IPS-20b (cell line): Measurements from ENCODE around the gene FARS2.
"Not testable (repeated sequence)": the region's sequence is repeated elsewhere in the genome, so short reads cannot be mapped to it uniquely, and the experiment has no call there.

Source experiments
- H3K27ac ChIP-seq: one replicate; pipeline ENCODE4 v1.5.1; 2013; ENCODE audit warnings: low read length
- H3K27me3 ChIP-seq: 2 replicates; pipeline ENCODE4 v1.6.1; 2013; ENCODE audit warnings: mild to moderate bottlenecking, low read length, inconsistent platforms; ENCODE audit not compliant: insufficient read depth
- H3K36me3 ChIP-seq: 2 replicates; pipeline ENCODE4 v1.6.1; 2013; ENCODE audit warnings: low read depth, mild to moderate bottlenecking, inconsistent platforms, low read length, moderate library complexity; ENCODE audit not compliant: insufficient read depth
- H3K4me1 ChIP-seq: 2 replicates; pipeline ENCODE4 v1.6.1; 2013; ENCODE audit warnings: mild to moderate bottlenecking, control low read depth, inconsistent platforms, low read length, moderate library complexity; ENCODE audit not compliant: insufficient read depth
- H3K4me3 ChIP-seq: 2 replicates; pipeline ENCODE4 v1.5.1; 2013; ENCODE audit warnings: mild to moderate bottlenecking, low read length, inconsistent platforms
- H3K9ac ChIP-seq: 2 replicates; pipeline ENCODE4 v1.6.1; 2013; ENCODE audit warnings: low read depth, mild to moderate bottlenecking, inconsistent platforms, low read length, moderate library complexity
- H3K9me3 ChIP-seq: 2 replicates; pipeline ENCODE4 v1.6.1; 2013; ENCODE audit warnings: mild to moderate bottlenecking, low read depth, low read length, inconsistent platforms; ENCODE audit not compliant: insufficient read depth

Gene FARS2

DNA sequence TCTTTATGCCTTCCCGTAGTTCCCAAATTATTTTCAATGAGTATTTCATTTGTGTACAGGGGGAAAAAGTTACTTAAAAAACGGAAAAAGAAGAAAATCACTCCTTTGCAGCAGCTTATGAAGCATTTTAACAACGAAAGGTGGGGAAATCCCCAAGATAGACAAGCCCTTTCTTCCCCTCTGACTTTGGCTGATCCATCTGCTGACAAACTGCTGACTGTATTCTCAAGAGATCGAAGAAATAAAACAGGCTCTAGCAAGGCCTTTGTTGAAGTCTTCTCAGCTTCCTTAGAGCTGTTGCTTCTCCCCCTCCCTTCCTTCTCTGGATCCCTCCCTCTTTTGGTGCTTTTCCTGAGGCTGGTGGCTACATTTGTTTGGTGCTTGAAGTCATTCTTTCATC, 420.2 kb downstream of the FARS2 start:
- H3K4me3 ChIP-seq = no peak overlapping the region
- H3K4me1 ChIP-seq = peaks cover 5% of the 10 kb centered on the region; the same call in 1 of the 2 replicates
- no peaks in the 10 kb centered on the region for H3K9me3 ChIP-seq
- H3K27ac ChIP-seq = no peak overlapping the region
- H3K27me3 ChIP-seq = no peaks in the 10 kb centered on the region
- no peak overlapping the region for H3K9ac ChIP-seq
- H3K36me3 ChIP-seq = no peaks in the 10 kb centered on the region

DNA sequence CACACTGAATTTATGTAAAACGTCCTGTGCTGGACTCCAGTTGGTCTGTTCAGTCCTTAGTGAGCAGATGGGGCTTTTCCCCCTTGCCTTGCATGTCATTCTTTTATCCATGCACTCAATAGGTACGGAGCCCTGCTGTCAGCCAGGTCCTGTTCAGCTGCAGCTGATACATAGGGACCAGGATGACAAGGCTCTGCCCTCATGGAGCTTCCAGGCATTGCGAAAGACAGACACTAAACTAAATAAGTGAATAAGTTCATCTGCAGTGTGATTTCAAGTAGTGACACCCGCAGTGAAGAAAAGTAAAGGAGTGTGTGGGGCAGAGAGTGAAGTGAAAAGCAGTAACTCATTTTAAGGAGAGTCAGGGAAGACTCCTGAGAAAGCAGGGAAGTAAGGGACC, 421.2 kb downstream of the FARS2 start:
- Histone ChIP-seq H3K9me3 (no peaks in the 10 kb centered on the region), H3K27ac (no peak overlapping the region), H3K4me1 (peaks cover 5% of the 10 kb centered on the region; the same call in 1 of the 2 replicates), H3K4me3 (no peak overlapping the region), H3K9ac (no peak overlapping the region), H3K27me3 (no peaks in the 10 kb centered on the region), H3K36me3 (no peaks in the 10 kb centered on the region)

DNA sequence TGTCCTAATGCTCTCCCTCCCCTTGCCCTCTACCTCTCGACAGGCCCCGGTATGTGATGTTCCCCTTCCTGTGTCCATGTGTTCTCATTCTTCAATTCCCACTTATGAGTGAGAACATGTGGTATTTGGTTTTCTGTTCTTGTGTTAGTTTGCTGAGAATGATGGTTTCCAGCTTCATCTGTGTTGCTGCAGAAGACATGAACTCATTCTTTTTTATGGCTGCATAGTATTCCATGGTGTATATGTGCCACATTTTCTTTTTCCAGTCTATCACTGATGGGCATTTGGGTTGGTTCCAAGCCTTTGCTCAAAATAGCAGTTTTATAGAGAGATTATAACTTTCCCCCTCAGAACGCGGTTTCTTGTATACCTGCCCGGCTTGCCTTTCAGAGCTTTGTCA, 422.4 kb downstream of the FARS2 start:
- not testable (repeated sequence) for H3K27ac ChIP-seq, H3K4me1 ChIP-seq, H3K9me3 ChIP-seq, H3K27me3 ChIP-seq, H3K36me3 ChIP-seq, H3K9ac ChIP-seq, H3K4me3 ChIP-seq

DNA sequence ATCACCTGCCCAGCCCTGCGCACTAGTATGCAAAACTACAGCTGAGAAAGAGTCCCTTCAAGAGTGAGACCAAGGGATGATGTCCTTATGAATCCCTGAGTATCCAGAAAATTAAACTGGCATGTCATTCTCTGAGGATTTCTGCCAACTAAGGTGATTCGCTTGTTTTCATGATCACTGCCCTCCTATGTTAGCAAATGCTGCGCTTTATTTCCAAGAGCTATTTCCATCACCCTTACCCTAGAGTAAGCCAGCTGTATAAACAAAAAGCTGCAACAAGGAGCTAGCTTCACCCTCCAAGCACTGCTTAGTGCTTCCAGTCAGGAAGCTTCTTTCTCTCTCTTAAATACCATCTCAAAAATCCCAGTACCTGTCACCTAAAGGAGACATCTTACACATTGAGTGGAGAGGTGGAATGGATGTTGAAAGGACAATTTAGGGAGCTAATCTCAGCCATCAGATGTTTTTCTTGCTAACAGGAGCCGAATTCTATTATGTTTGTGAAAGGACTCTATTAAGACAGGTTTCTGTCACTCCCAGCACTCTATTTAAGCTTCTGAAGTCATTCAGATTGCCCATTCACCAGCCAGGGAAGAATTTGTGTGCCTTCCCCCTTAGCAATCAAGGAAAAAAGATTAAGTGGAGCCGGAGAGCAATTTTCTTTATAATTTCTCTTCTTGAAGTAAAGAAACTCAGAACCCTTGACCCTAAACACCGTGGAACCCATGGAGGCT, 423.2 kb downstream of the FARS2 start:
- H3K4me3 ChIP-seq = no peak overlapping the region
- H3K9me3 ChIP-seq = no peaks in the 10 kb centered on the region
- no peaks in the 10 kb centered on the region for H3K36me3 ChIP-seq
- H3K27ac ChIP-seq = no peak overlapping the region
- H3K4me1 ChIP-seq = peaks cover 5% of the 10 kb centered on the region; the same call in 1 of the 2 replicates
- no peak overlapping the region for H3K9ac ChIP-seq
- H3K27me3 ChIP-seq = no peaks in the 10 kb centered on the region

DNA sequence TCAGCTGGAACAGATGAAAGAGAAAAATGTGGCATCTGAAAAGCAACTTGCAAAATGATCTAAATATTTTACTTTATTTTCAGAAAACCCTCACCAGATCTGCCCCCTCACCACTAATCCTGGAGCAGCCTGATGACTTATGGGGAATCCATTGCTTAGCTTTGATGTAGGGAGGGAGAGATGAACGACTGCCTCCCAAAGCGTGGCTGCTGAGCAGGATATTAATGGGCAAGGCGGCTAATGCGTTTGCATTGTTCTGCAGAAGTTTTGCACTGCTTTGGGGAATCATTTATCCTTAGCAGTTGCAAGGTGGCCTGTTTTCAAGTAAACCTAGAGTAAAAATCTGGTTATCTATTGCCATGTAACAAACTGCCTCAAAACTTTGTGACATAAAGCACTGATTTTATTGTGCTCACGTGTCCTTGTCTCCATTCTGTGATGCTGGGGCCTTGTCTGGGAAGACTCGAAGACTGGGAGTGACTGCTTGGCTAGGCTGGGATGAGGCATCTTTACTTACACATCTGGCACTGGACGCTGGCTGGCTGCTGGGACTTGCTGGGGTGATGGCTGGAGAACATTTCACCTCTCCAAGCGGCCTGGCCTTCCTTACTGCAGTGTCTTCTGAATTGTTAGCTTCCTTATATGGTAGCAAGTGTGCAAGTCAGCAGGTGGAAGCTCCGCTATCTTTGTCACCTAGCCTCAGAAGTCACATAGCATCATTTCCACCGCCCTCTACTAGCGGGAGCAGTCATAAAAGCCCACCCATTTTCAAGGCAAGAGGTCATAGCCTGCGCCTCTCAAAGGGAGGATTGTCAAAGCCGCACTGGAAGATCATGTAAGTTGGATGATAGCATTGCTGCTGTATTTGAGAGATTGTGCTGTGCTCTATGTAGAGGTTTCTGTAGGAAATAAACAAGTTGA, 432.2 kb downstream of the FARS2 start:
- Histone ChIP-seq H3K4me1 (no peaks in the 10 kb centered on the region), H3K27ac (no peak overlapping the region), H3K4me3 (no peak overlapping the region), H3K9ac (no peak overlapping the region), H3K9me3 (no peaks in the 10 kb centered on the region; the same call in 1 of the 2 replicates), H3K27me3 (no peaks in the 10 kb centered on the region), H3K36me3 (no peaks in the 10 kb centered on the region)

DNA sequence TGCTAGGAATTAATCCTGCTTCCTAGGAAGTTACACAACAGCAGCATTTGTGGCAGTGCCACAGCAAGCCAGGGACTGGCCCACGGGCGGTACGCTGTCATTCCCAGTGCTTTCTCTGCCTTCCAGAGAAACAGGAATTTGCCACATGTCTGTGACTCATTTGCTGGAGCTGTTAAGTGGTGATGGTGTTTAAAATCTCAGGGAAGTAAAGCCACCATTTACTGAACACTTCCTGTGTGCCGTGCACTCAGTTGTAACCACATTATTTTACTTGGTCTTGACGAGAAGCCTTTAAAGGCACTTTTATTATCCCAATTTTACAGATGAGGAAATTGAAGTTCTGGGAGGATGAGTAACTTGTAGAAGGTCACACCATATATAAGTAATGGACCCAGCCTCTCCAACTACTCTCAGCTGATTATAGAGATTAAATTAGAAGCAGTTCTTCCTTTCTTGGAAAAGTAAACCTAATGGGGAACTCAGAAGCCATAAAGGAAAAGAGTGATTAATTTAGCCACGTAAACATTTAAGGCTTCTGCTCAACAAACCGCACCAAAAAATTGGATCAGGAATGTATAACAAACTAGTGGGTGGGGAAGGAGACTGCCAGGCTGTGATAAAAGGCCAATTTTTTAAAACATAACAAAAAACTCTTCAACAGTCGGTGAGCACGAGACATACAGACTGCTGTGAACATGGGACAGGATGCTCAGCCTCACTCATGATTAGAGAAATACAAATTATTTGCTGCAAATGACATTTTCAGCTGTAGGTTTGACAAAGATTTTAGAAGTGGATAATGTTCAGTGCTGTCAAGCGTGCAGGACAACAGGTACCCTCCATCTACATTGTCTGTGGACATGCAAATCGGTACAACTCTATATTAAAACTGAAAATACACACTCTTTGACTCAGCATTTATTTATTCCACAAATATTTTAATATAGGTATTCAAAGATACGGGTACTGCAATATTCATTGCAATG, 434.2 kb downstream of the FARS2 start:
- Histone ChIP-seq H3K36me3 (no peaks in the 10 kb centered on the region), H3K27me3 (no peaks in the 10 kb centered on the region), H3K9ac (no peak overlapping the region), H3K4me3 (no peak overlapping the region), H3K27ac (no peak overlapping the region), H3K4me1 (peaks cover 3% of the 10 kb centered on the region; the same call in 1 of the 2 replicates), H3K9me3 (no peaks in the 10 kb centered on the region; the same call in 1 of the 2 replicates)

DNA sequence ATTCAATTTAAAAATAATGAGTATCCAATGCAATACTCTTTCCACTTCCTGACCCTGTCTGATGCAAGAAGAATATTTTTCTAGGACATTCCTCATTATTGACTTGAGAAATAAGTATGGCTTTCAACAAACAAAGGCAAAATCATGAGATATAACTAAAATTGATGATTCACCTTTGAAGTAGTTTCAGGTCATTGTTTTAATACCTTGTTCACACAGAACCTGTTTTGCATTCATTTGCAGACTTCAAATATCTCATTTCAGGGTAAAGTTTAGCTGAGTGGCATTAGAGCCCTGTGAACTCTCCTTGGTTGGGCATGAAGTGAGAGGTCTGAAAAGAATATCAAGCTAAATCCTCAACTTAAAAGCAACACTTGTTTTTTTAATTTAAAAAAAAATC, 436.2 kb downstream of the FARS2 start:
- H3K9ac ChIP-seq = no peak overlapping the region
- H3K4me3 ChIP-seq = no peak overlapping the region
- H3K27ac ChIP-seq = no peak overlapping the region
- no peaks in the 10 kb centered on the region for H3K27me3 ChIP-seq
- no peaks in the 10 kb centered on the region; the same call in 1 of the 2 replicates for H3K9me3 ChIP-seq
- H3K36me3 ChIP-seq = no peaks in the 10 kb centered on the region
- H3K4me1 ChIP-seq = peaks cover 3% of the 10 kb centered on the region; the same call in 1 of the 2 replicates

DNA sequence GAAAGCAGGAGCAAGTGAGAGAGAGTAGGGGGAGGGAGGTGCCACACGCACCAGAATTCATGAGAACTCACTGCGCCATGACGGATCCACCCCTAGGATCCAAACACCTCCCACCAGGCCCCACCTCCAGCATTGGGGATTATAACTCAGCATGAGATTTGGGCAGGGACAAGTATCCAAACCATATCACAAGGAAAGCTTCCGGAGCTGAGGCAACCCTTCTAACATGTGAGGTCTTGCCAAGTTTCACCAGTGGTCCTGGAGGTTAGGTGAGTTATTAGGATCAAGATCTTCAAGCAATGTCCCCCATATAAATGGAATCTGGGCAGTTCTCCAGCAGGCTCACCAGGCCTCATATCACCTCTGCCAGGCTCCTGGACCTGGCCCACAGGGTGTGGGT, 437.0 kb downstream of the FARS2 start:
- H3K27me3 ChIP-seq = no peaks in the 10 kb centered on the region
- no peaks in the 10 kb centered on the region for H3K36me3 ChIP-seq
- no peak overlapping the region for H3K27ac ChIP-seq
- no peaks in the 10 kb centered on the region; the same call in 1 of the 2 replicates for H3K9me3 ChIP-seq
- no peak overlapping the region for H3K4me3 ChIP-seq
- H3K9ac ChIP-seq = no peak overlapping the region
- peaks cover 3% of the 10 kb centered on the region; the same call in 1 of the 2 replicates for H3K4me1 ChIP-seq

DNA sequence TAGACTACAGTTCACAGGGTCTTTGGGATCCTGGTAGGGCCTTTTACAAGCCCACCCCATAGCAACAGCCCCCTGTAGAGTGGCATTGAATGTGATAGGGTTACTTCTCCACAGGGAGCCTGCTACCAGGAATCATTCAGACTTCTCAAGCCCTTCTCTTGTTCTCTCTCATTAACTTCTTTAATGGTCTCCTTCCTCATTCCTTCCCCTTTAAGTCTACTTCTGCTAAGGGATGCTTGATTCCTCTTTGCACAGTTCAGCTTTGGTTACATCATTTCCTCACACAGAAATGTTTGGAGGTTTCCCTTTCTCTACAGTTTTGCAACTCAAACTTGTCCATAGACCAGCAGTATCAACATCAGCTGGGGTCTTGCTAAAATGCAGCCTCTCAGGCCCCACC, 437.8 kb downstream of the FARS2 start:
- H3K27ac ChIP-seq, H3K36me3 ChIP-seq, H3K9ac ChIP-seq, H3K4me1 ChIP-seq, H3K27me3 ChIP-seq, H3K9me3 ChIP-seq, H3K4me3 ChIP-seq: not testable (repeated sequence)

DNA sequence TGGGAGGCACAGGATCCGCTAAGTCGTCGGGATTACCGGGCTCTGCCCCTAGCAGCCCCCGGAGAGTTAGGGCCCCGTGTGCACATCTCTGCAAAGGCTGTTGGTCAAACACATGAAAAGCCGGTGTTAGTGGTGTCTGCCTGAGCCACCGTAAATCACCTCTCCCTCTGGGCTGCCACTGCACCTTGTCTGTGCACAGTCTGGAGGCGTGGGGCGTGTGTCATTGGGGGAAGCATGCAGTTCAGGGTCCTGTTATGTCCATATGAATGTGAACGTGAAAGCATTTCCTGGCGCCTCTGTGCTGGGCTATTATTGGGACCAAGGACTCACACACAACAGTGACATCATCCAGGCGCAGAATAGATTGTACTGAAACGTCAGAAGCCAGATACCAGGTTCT, 439.9 kb downstream of the FARS2 start:
- Histone ChIP-seq H3K36me3 (no peaks in the 10 kb centered on the region), H3K4me1 (peaks cover 3% of the 10 kb centered on the region; the same call in 1 of the 2 replicates), H3K4me3 (no peak overlapping the region), H3K27me3 (no peaks in the 10 kb centered on the region), H3K27ac (no peak overlapping the region), H3K9me3 (no peaks in the 10 kb centered on the region; the same call in 1 of the 2 replicates), H3K9ac (no peak overlapping the region)

DNA sequence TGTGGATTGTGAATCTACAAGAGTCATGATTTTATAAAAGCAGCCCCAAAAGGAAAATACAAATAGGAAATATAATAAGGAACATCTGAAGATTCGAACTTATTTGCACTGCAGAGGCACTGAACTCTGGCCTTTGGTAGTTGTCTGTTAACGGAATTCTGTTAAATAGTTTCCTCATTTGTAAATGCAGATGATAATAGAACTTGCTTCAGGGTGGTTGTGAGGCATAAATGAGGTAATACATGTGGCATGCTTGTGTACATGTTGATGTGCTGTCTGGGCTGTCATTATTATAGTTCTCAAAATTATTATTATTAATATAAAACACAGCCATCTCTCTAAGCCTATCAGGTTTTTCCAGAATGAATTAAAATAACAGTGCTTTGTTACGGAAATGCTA, 443.4 kb downstream of the FARS2 start:
- H3K4me3 ChIP-seq = no peak overlapping the region
- no peaks in the 10 kb centered on the region for H3K9me3 ChIP-seq
- H3K27me3 ChIP-seq = no peaks in the 10 kb centered on the region
- no peak overlapping the region for H3K9ac ChIP-seq
- no peak overlapping the region for H3K27ac ChIP-seq
- H3K4me1 ChIP-seq = no peaks in the 10 kb centered on the region
- H3K36me3 ChIP-seq = no peaks in the 10 kb centered on the region
